Coronary artery (tissue), 2 donors: Measurements from ENCODE around the gene ANXA11.
"Not testable (repeated sequence)": the region's sequence is repeated elsewhere in the genome, so short reads cannot be mapped to it uniquely, and the experiment has no call there.

Experiments used
- DNase-seq: peaks from one replicate; pipeline ENCODE4 v3.0.0-alpha.2; 2017; ENCODE audit warnings: low spot score
- H3K27ac ChIP-seq, 2 donors: fragments of 200-600 bp; sonication (generic); one replicate each; pipeline ENCODE4 v1.5.1; 2016 to 2019
- H3K4me3 ChIP-seq: fragments of 200-600 bp; sonication (generic); 2 replicates; pipeline ENCODE4 v1.5.1; 2016; ENCODE audit warnings: mild to moderate bottlenecking, moderate library complexity
- TF ChIP-seq, protein P1 (sequence below): fragments of 200-600 bp; sonication (generic); IDR thresholded peaks from one replicate; pipeline ENCODE4 v1.5.1; 2019; ENCODE audit warnings: antibody characterized with exemption

The ANXA11 gene

DNA sequence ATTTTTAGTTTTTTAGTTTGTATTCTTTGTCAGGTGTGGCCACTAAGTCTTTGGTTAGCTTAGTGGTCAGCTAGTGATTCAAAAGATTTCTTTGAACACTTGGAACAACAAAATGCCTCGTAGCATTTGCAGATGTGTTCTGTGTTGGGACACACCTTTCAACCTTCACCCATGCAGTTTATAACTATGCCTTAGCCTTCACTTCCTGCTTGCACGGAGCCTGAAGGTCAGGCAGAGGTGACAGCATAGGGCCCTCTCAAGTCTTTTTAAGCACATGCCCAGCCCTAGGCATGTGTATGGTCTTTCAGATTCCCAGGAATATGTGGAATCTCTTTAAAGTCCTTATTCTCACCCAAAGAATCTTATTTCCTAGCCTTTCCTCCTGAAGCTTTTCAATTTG, 55.2 kb downstream of the ANXA11 start:
- H3K4me3 ChIP-seq, result no peak overlapping the region
- H3K27ac ChIP-seq, result no peak overlapping the region
- TF ChIP-seq, protein P1, sequence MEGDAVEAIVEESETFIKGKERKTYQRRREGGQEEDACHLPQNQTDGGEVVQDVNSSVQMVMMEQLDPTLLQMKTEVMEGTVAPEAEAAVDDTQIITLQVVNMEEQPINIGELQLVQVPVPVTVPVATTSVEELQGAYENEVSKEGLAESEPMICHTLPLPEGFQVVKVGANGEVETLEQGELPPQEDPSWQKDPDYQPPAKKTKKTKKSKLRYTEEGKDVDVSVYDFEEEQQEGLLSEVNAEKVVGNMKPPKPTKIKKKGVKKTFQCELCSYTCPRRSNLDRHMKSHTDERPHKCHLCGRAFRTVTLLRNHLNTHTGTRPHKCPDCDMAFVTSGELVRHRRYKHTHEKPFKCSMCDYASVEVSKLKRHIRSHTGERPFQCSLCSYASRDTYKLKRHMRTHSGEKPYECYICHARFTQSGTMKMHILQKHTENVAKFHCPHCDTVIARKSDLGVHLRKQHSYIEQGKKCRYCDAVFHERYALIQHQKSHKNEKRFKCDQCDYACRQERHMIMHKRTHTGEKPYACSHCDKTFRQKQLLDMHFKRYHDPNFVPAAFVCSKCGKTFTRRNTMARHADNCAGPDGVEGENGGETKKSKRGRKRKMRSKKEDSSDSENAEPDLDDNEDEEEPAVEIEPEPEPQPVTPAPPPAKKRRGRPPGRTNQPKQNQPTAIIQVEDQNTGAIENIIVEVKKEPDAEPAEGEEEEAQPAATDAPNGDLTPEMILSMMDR, result no peak
- no peak for DNase-seq

DNA sequence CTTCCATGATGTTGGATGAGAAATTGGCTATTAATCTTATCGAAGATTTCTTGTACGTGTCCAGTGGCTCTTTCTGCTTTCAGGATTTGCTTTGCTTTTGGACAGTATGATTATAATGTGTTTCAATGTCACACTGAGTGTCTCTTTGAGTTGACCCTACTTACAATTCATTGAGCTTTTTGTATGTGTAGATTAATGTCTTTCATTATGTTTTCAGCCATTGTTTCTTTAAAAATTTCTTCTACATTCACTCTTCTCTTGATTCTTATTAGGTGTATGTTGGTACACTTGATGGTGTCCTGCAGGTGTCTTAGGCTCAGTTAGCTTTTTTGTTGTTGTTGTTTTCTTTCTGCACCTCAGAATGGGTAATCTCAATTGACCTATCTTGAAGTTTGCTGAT, 56.2 kb downstream of the ANXA11 start:
- H3K27ac ChIP-seq, result no peak overlapping the region
- no peak for DNase-seq
- no peak overlapping the region for H3K4me3 ChIP-seq
- TF ChIP-seq, protein P1, result no peak

DNA sequence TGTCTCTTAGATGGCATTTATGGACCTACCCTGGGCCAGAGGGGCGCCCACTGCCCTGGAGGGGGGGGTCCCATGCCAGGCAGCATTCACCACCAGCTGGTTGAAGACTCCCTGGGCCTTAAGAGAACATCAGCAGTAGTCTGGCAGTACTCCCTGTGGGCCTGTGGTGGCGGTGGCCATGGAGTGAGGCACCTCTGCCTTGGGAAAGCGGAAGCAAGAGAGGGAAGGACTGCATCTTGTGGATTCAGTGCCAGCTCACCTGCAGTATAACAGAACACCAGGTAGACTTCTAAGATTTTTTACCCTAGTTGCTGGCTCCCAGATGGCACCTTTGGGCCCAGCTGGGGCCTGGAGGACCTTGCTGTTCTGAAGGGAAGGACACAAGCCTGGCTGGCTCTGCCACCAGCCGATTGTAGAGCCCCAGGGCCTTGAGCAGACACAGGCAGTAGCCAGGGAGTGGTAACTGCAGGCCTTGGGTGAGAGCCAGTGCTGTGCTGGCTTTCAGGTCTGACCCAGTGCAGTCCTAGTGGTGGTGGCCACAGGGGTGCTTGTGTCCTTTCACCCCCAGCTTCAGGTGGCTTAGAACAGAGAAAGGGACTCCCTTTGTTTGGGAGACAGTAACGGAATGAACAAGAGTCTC, 57.1 kb downstream of the ANXA11 start:
- no peak for DNase-seq
- TF ChIP-seq, protein P1, result no peak
- Histone ChIP-seq H3K4me3 (no peak overlapping the region), H3K27ac (peak overlapping the region in 1 of 2 donors; percentile 30)

DNA sequence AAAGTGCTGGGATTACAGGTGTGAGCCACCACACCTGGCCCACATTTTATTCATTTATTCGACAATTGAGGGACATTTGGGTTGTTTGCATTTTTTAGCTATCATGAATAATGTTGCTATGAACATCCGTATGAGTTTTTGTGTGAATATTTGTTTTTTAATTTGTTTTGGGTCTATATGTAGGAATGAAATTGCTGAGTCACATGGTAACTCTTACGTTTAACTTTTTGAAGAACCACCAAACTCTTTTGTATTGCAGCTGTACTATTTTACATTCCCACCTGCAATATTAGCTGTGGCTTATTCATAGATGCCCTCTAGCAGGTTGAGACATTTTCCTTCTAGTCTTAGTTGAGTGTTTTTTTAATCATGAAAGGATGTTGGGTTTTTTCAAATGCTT, 58.4 kb downstream of the ANXA11 start:
- Histone ChIP-seq H3K4me3 (no peak overlapping the region), H3K27ac (no peak overlapping the region)
- DNase-seq, result no peak
- TF ChIP-seq, protein P1, result no peak

DNA sequence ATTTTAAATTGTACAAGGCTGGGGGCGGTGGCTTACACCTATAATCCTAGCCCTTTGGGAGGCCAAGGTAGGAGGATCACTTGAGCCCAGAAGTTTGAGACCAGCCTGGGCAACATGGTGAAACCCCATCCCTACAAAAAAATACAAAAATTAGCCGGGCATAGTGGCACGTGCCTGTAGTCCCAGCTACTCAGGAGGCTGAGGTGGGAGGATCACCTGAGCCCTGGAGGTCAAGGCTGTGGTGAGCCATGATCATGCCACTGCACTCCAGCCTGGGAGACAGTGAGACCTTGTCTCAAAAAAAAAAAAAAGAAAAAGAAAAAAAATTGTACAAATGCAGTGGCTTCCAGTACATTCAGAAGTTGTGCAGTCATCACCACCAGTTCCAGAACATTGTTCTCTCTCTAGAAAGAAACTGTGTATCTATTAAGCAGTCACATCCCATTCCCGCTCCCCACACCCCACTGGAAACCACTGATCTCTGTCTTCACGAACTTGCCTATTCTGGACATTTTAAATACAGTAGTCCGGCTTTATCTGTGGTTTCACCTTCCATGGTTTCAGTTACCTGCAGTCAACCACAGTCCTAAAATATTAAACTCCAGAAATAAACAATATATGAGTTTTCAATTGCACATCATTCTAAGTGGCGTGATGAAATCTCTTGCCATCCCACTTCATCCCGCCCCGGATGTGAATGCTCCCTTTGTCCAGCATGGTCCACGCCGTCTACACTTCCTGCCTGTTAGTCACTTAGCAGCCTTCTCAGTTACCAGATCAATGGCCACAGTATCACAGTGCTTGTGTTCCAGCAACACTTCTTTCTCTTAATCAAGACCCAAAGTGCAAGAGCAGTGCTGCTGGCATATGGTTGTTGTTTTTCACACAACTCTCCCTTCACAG, 59.7 kb downstream of the ANXA11 start:
- H3K4me3 ChIP-seq, DNase-seq: not testable (repeated sequence)
- peak overlapping the region; percentile 6 to 45 for H3K27ac ChIP-seq

DNA sequence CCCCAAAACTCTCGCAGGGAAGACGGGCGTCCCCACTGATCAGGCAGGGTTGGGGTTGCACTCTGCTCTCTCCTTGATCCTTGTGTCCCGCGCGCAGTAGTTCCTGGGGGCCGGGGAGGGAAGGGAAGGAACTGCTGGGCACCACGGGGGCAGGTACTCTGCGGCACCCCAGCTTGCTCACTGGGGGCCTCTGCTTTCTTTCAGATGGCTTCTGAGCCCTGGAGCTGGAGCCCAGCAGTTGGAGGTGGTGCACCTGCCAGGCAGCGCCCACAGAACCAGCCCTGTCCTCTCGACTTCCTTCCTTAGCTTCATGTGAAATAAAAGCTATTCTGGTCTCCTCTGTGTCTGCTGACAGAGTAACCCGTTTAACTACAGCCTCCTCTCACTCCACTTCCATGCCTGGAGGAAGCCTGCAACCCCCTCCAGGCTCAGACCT, 60.6 kb downstream of the ANXA11 start:
- Histone ChIP-seq H3K4me3 (no peak overlapping the region), H3K27ac (peak overlapping the region in 1 of 2 donors; percentile 45)
- DNase-seq, result no peak
- TF ChIP-seq, protein P1, result no peak

DNA sequence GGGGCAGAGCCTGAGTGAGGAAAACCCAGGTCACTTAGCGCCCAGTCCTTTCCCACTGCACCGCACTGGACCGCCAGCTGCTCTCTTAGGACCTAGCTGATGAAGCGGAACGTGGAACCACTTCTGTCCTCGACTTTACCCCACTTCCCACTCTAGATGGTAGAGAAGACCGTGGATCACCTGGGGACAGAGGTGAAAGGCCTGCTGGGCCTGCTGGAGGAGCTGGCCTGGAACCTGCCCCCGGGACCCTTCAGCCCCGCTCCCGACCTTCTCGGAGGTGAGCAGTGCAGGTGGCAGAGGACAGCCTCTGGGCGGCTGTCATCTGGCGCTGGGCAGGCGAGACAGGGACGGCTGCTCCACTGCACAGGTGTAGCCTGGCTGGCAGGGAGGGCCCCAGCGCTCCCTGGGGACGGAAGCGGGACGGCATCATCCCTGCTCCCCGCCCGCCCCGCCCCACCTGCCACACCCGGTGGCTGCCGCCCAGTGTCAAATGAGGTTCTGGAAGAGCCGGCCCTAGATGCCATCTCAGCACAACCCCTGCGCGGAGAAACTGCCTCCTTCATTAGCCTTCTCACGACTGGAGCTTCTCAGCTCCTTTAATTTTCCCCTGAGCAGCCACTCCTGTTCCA, 61.2 kb downstream of the ANXA11 start:
- Histone ChIP-seq H3K4me3 (peak overlapping the region; percentile 8), H3K27ac (peak overlapping the region in 1 of 2 donors; percentile 45)
- DNase-seq, result no peak
- TF ChIP-seq, protein P1, result no peak
